COLO668 (cell line): ENCODE measurements around the gene CABP7.

ENCODE experiments used
- DNase-seq: peaks from one replicate; lab custom pipeline; 2025; ENCODE audit not compliant: unreplicated experiment; lab: John Stamatoyannopoulos, UW

Gene CABP7

GRCh38 chr22:29702000-29702930 is 17.5 kb upstream of the CABP7 start:
- DNase-seq, result peak; percentile 76

GRCh38 chr22:29702931-29703501 is 16.8 kb upstream of the CABP7 start:
- peak; percentile 55 for DNase-seq

DNA sequence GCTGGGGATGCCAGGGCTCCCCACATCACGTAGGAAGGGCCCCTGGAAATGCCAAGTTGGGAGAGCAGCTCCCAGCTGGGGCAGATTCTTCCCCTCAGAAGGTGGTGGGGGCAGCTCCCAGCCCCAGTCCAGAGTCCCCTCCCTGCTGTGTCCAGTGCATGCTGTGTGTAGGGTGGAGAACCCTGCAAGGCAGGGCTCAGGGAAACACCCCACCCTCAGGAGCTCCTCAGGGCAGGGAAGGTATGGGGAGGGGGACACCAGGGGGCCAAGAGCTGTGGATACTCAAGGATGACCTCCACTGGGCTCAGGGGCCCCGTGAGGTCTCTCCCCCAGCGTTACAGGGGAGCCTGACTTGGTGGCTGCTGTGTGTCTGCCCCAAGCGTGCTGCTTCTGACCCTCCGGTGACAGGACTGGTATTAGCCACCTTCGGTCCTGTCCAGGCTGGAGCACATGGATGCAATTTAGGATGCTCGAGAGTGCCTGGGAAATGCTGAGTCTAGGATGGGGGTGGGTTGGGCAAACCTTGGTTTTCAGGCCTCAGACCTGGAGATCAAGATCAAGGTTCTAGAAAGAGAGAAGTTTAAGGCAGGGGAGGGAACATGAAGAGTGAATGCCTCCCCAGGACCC is 16.1 kb upstream of the CABP7 start:
- DNase-seq, result no peak

- DNase-seq, result peak; percentile 76
Measured at GRCh38 chr22:29704528-29705285, 15.1 kb upstream of the CABP7 start.

GRCh38 chr22:29705651-29706050 is 14.2 kb upstream of the CABP7 start:
- no peak for DNase-seq

DNA sequence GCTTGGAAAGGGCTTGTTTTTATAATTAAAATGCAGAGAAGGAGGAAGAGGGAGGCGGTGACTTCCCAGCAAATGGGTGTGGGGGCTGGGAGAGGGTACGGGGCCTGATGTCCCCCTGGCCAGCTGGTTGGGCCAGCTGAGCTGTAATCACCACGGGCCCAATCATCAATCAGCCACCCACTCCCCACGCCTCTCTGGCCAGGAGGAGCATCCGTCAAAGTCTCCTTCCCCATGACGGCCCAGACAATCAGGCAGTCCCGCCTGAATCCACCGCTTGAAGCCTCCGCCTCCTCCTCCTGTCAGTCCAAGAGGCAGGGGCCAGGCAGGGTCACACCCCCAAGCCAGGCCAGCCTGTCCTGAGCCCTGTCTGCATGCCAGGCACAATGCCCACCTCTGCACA is 13.3 kb upstream of the CABP7 start:
- peak; percentile 17 for DNase-seq

DNA sequence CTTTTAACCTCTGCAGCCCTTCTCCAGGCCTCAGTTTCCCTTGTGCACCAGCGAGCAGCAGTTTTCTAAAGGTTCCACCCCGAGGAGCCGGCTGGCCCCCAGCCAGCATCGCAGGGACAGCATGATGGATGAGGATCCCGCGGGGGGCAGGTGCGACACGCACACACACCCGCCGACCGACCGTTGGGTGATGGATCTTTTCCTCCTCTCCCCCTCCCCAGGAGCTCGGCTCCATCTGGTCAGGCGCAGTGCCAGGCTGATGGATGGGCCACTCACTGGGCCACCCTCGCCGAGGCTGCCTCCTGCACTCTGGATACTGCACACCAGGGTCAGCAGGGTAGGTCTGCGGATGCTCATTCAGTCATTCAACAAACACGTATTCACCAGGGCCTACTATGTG is 12.8 kb upstream of the CABP7 start:
- peak; percentile 58 for DNase-seq

GRCh38 chr22:29707471-29707870 is 12.3 kb upstream of the CABP7 start:
- no peak for DNase-seq

DNA sequence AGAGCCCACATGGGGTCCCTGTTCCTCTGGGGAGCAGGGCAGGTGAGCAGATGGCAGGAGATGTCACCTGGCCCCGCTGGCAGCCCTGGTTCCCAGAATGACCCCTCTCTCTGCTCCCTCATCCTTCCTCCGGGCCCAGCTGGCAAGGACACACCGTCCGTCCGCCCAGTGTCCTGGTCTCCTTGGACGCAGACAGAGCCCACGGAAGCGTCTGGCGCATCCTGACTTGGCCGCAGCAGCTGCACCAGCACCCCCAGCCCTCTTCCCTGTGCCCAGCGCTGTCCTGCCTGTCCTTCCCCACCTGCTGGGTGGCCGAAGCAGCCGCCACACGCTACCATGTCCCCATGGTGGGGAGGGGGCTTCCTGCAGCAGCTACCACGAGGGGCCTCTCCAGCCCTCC is 9.6 kb upstream of the CABP7 start:
- DNase-seq, result no peak

GRCh38 chr22:29710922-29711593 is 8.7 kb upstream of the CABP7 start:
- DNase-seq, result peak; percentile 67

DNA sequence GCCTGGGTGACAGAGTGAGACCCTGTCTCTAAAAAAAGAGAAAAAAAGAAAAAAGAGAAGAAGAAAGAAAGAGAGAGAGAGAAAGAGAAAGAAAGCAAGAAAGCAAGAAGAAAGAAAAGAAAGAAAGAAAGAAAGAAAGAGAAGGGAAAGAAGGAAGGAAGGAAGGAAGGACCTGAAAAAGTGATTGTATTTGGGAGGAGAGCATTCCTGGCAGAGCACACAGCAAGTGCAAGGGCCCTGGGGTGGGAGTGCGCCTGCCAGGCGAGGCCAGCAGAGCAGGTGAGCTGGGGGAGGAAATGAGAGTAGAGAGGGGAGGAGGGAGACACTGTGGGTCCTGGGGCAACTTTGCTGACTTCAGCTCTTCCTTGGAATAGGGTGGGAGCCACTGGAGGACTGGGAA is 7.7 kb upstream of the CABP7 start:
- DNase-seq, result no peak

- no peak for DNase-seq
Measured at GRCh38 chr22:29713156-29713727, 6.6 kb upstream of the CABP7 start.

DNA sequence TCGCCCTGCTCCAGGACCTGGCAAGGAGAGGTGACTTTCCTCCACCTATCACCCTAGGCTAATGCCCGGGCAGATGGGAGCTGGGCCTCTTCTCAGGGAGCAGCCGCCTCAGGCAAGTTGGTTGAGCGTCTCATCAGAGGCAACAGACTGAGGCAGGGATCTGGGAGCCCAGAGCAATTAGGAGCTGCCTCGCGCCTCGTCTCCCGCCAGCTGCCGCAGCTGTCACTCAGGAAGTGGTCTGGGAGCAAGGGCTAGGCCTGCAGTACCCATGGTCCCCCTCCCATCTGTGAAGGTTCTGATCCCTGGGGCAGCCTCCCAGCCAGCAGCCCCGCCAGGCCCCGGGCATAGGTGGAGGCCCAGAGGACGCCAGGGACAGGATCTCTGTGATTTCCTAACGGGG is 4.6 kb upstream of the CABP7 start:
- peak; percentile 82 for DNase-seq

DNA sequence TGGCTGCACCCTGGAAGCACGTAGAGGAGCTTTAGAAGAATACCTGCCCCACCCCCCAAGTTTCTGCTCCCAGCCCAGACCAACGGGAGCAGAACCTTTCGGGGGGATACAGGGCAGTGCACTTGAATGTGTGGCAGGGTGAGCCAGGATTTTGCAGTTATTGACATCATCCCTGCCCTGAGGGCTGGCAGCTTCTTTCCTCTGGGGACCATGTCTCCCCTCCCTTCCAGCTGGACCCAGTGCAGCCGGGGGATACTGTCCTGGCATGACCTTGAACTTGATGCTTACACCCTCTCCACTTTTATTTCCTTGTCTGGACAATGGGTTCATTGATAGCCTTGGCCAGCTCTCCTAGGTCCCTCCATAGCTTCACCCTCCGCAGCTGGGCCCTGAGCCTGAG is 4.1 kb upstream of the CABP7 start:
- no peak for DNase-seq

DNA sequence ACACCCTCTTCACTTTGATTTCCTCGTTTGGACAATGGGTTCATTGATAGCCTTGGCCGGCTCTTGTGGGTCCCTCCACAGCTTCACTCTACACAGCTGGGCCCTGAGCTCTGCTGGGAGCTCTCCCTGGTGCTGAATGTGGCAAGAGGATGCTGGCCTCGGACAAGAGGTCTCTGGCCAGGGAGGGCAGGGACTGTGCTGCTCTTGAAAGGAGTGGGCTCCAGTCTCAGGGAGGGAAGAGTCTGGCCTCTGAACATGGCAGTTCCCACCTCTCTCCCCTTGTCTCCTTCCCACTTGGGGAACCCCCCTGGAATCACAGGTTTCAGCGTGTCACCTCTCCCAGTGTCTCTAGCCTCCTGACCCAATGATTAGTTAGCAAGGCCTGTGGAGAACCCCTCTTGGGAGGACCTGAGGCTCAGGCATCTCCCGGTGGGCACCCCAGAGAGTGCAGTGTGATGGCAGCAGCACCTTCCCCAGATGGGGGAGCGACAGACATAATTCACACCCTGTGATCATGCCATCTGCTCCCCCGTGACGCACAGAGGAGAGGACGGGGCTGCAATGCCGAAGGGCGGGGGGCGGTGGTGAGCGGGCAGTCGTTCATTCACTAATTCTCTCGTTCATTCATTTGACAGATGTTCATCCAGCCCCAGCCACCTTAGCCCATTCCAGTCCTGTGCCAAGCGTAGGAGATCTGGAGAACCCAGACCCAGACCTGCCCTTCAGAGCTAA is 2.8 kb upstream of the CABP7 start:
- DNase-seq, result no peak

- DNase-seq, result peak; percentile 70
Measured at GRCh38 chr22:29717789-29718188, 2.0 kb upstream of the CABP7 start.

GRCh38 chr22:29718949-29719898 is 579 bp upstream of the CABP7 start:
- peak; percentile 71 for DNase-seq

- peak; percentile 32 for DNase-seq
Measured at GRCh38 chr22:29720811-29721323, 1.1 kb downstream of the CABP7 start.
